H1 (cell line): ENCODE data around the gene SOX13. TPM values are rescaled to one million over a fixed set of nuclear protein-coding genes. Genes with fewer than 3 reads are reported as not detected.

ENCODE experiments used
- CTCF ChIA-PET: fragments of 300-600 bp; sonication (Branson Sonifier 250); formaldehyde crosslinking; loops from one replicate; lab custom pipeline; 2021; ENCODE audit not compliant: partially characterized antibody; lab: Charles Lee
- POLR2A ChIA-PET: fragments of 300-600 bp; sonication (Branson Sonifier 250); formaldehyde crosslinking; loops from one replicate; lab custom pipeline; 2021; ENCODE audit warnings: inconsistent platforms; ENCODE audit not compliant: partially characterized antibody; lab: Charles Lee
- DNase-seq, 2 experiments: peaks; one replicate each; pipeline versions ENCODE4 v3.0.0 to v3.0.0-alpha.2; 2010 to 2022; ENCODE audit warnings: low spot score in 2 of 2, low read depth in 1 of 2, mixed read lengths in 1 of 2
- FAIRE-seq: peaks from 2 replicates; lab custom pipeline; 2011; peaks lifted over from hg19 to GRCh38; lab: Jason Lieb, UNC
- H2AFZ ChIP-seq: 2 replicates; pipeline ENCODE4 v1.8.1; 2012; ENCODE audit warnings: low read length, inconsistent platforms
- H2AK5ac ChIP-seq: 2 replicates; pipeline ENCODE4 v1.6.1; 2013; ENCODE audit warnings: low read depth, low read length
- H2BK120ac ChIP-seq: replicated peaks from 2 replicates; pipeline ENCODE3; 2013; ENCODE audit warnings: low read depth, low read length, inconsistent platforms
- H2BK12ac ChIP-seq: 2 replicates; pipeline ENCODE4 v1.6.1; 2013; ENCODE audit warnings: low read depth, low read length
- H2BK15ac ChIP-seq: 2 replicates; pipeline ENCODE4 v1.6.1; 2013; ENCODE audit warnings: low read length
- H2BK20ac ChIP-seq: 2 replicates; pipeline ENCODE4 v1.6.1; 2013; ENCODE audit warnings: low read length
- H2BK5ac ChIP-seq: 2 replicates; pipeline ENCODE4 v1.6.1; 2013; ENCODE audit warnings: low read depth, low read length
- H3K14ac ChIP-seq: 2 replicates; pipeline ENCODE4 v1.6.1; 2013; ENCODE audit warnings: inconsistent platforms; ENCODE audit not compliant: insufficient read length
- H3K18ac ChIP-seq: 2 replicates; pipeline ENCODE4 v1.6.1; 2013; ENCODE audit warnings: low read length; ENCODE audit errors: extremely low read depth
- H3K23ac ChIP-seq: 2 replicates; pipeline ENCODE4 v1.6.1; 2013; ENCODE audit warnings: inconsistent platforms; ENCODE audit not compliant: insufficient read length
- H3K23me2 ChIP-seq: 2 replicates; pipeline ENCODE4 v1.6.1; 2013; ENCODE audit warnings: low read depth, low read length
- H3K27ac ChIP-seq: 2 replicates; pipeline ENCODE4 v1.6.1; 2011; ENCODE audit warnings: low read depth, low read length, inconsistent platforms
- H3K27me3 ChIP-seq, 4 experiments: replicated peaks in 1 of 4; 1 replicate in 1 of 4; 2 replicates in 3 of 4; pipeline versions ENCODE4 v1.6.1 to v1.8.1; 2011 to 2013; ENCODE audit warnings: low read length in 3 of 4, mild to moderate bottlenecking in 3 of 4, inconsistent platforms in 2 of 4, mixed read lengths in 2 of 4, moderate library complexity in 1 of 4; ENCODE audit not compliant: control insufficient read depth in 3 of 4, insufficient read depth in 3 of 4; ENCODE audit errors: extremely low read depth in 1 of 4
- H3K36me3 ChIP-seq, 4 experiments: 2 replicates each; pipeline versions ENCODE4 v1.6.1 to v1.8.1; 2011 to 2013; ENCODE audit warnings: mild to moderate bottlenecking in 4 of 4, low read length in 3 of 4, moderate library complexity in 2 of 4, control low read depth in 1 of 4, inconsistent platforms in 1 of 4; ENCODE audit not compliant: insufficient read depth in 4 of 4, control insufficient read depth in 2 of 4
- H3K4ac ChIP-seq: replicated peaks from 2 replicates; pipeline ENCODE3; 2013; ENCODE audit warnings: low read length, low read depth, mixed read lengths, inconsistent platforms; ENCODE audit not compliant: insufficient read length
- H3K4me1 ChIP-seq, 4 experiments: replicated peaks in 1 of 4; 1 replicate in 1 of 4; 2 replicates in 3 of 4; pipeline versions ENCODE4 v1.6.1 to v1.8.1; 2011 to 2013; ENCODE audit warnings: low read length in 3 of 4, inconsistent platforms in 2 of 4, mixed read lengths in 1 of 4; ENCODE audit not compliant: insufficient read depth in 4 of 4, control insufficient read depth in 3 of 4
- H3K4me2 ChIP-seq, 2 experiments: 2 replicates each; pipeline versions ENCODE4 v1.6.1 to v1.8.1; 2011 to 2013; ENCODE audit warnings: low read depth in 2 of 2, low read length in 2 of 2, control low read depth in 1 of 2, inconsistent platforms in 1 of 2, mild to moderate bottlenecking in 1 of 2; ENCODE audit not compliant: insufficient read depth in 1 of 2
- H3K4me3 ChIP-seq, 4 experiments: fragments of 200-600, 300-600 bp in 1 of 4; sonication (generic), shearing (Covaris generic), sonication (Bioruptor Twin) in 1 of 4; 2 replicates each; pipeline versions ENCODE4 v1.5.1 to v1.8.1; 2011 to 2016; ENCODE audit warnings: low read length in 4 of 4, low read depth in 3 of 4, control low read depth in 2 of 4, inconsistent platforms in 2 of 4, mild to moderate bottlenecking in 2 of 4, mixed read lengths in 1 of 4, moderate library complexity in 1 of 4; ENCODE audit not compliant: insufficient read depth in 2 of 4; ENCODE audit errors: extremely low read depth in 1 of 4
- H3K56ac ChIP-seq: replicated peaks from 2 replicates; pipeline ENCODE3; 2013; ENCODE audit warnings: low read depth, mild to moderate bottlenecking, mixed read lengths, low read length, inconsistent platforms; ENCODE audit not compliant: insufficient read length
- H3K79me1 ChIP-seq: 2 replicates; pipeline ENCODE4 v1.6.1; 2013; ENCODE audit warnings: low read depth, low read length, control low read depth
- H3K79me2 ChIP-seq, 2 experiments: 2 replicates each; pipeline versions ENCODE4 v1.6.1 to v1.8.1; 2012 to 2013; ENCODE audit warnings: low read length in 2 of 2, mild to moderate bottlenecking in 2 of 2, inconsistent platforms in 1 of 2; ENCODE audit not compliant: insufficient read depth in 2 of 2, control insufficient read depth in 1 of 2
- H3K9ac ChIP-seq, 4 experiments: replicated peaks in 1 of 4; 1 replicate in 1 of 4; 2 replicates in 3 of 4; pipeline versions ENCODE4 v1.6.1 to v1.8.1; 2011 to 2013; ENCODE audit warnings: low read depth in 3 of 4, low read length in 3 of 4, control low read depth in 2 of 4, mild to moderate bottlenecking in 2 of 4, moderate library complexity in 2 of 4, inconsistent platforms in 1 of 4; ENCODE audit errors: extremely low read depth in 1 of 4
- H3K9me3 ChIP-seq, 2 experiments: 2 replicates each; pipeline versions ENCODE4 v1.6.1 to v1.8.1; 2012 to 2013; ENCODE audit warnings: mild to moderate bottlenecking in 2 of 2, moderate library complexity in 2 of 2, control low read depth in 1 of 2, inconsistent platforms in 1 of 2, low read depth in 1 of 2, low read length in 1 of 2, mixed read lengths in 1 of 2; ENCODE audit not compliant: insufficient read depth in 2 of 2
- H4K20me1 ChIP-seq, 2 experiments: replicated peaks in 1 of 2; 2 replicates each; pipeline versions ENCODE3 to v1.8.1; 2011 to 2013; ENCODE audit warnings: inconsistent platforms in 2 of 2, low read length in 2 of 2, mild to moderate bottlenecking in 1 of 2; ENCODE audit not compliant: insufficient read depth in 2 of 2, control insufficient read depth in 1 of 2
- H4K5ac ChIP-seq: 2 replicates; pipeline ENCODE4 v1.6.1; 2013; ENCODE audit warnings: low read length, low read depth, mixed read lengths, inconsistent platforms; ENCODE audit not compliant: insufficient read length
- H4K8ac ChIP-seq: 2 replicates; pipeline ENCODE4 v1.8.0; 2013; ENCODE audit warnings: mild to moderate bottlenecking, moderate library complexity, low read length, inconsistent platforms; ENCODE audit not compliant: insufficient read depth; ENCODE audit errors: extremely low read depth
- H4K91ac ChIP-seq: replicated peaks from 2 replicates; pipeline ENCODE3; 2013; ENCODE audit warnings: low read length, mixed read lengths, inconsistent platforms; ENCODE audit not compliant: insufficient read length
- ATF3 ChIP-seq: IDR thresholded peaks from 2 replicates; pipeline ENCODE4 v1.6.1; 2011; ENCODE audit warnings: low read depth, mild to moderate bottlenecking, low read length; ENCODE audit not compliant: insufficient read depth
- CHD1 ChIP-seq: IDR thresholded peaks from 2 replicates; pipeline ENCODE4 v1.6.1; 2012; ENCODE audit warnings: low read depth, low read length, improper control_type of control experiment
- EP300 ChIP-seq, 2 experiments: IDR thresholded peaks; 1 replicate in 1 of 2; 2 replicates in 1 of 2; pipeline ENCODE4 v1.6.1; 2011 to 2012; ENCODE audit warnings: low read depth in 2 of 2, low read length in 2 of 2, mild to moderate bottlenecking in 2 of 2, borderline replicate concordance in 1 of 2, inconsistent platforms in 1 of 2, moderate library complexity in 1 of 2
- RNF2 ChIP-seq: fragments of 200-900, 300-1000 bp; sonication (generic); IDR thresholded peaks from 2 replicates; pipeline ENCODE4 v1.7.1; 2016; ENCODE audit warnings: borderline replicate concordance, low read depth, mild to moderate bottlenecking, antibody characterized with exemption, low read length; ENCODE audit not compliant: poor library complexity, severe bottlenecking; ENCODE audit errors: missing control alignments
- SAP30 ChIP-seq: fragments of 300-600 bp; sonication (generic); IDR thresholded peaks from 2 replicates; pipeline ENCODE4 v1.7.1; 2012; ENCODE audit warnings: low read length, moderate library complexity, mild to moderate bottlenecking, inconsistent platforms; ENCODE audit not compliant: insufficient read depth, insufficient replicate concordance
- SP4 ChIP-seq: IDR thresholded peaks from 2 replicates; pipeline ENCODE4 v1.6.1; 2012; ENCODE audit warnings: low read length, inconsistent platforms
- SRF ChIP-seq: IDR thresholded peaks from 2 replicates; pipeline ENCODE4 v1.6.1; 2011; ENCODE audit warnings: mild to moderate bottlenecking, low read depth, low read length, moderate library complexity
- TAF7 ChIP-seq: optimal IDR thresholded peaks from 2 replicates; pipeline ENCODE3; 2011; ENCODE audit warnings: low read depth, mild to moderate bottlenecking, inconsistent platforms, low read length, moderate library complexity, borderline replicate concordance
- whole genome bisulfite sequencing, 2 experiments: shearing (Covaris generic) in 1 of 2; methylation state at CpG; one replicate each; pipeline versions ENCODE4 v1.1.6 to v1.1.7; 2013 to 2015; ENCODE audit warnings: low lambda C conversion rate in 2 of 2, mixed read lengths in 2 of 2, inconsistent platforms in 1 of 2, low coverage in 1 of 2, missing lambda C conversion rate in 1 of 2; ENCODE audit not compliant: insufficient replicate concordance in 2 of 2, insufficient coverage in 1 of 2, insufficient read length in 1 of 2; ENCODE audit errors: extremely low coverage in 1 of 2, missing lambda C conversion rate in 1 of 2; 5-methylcytosine and 5-hydroxymethylcytosine counted together
- polyA plus RNA-seq, 7 experiments: library from polyadenylated mRNA; depleted of rRNA in 3 of 7; stranded (reverse) in 5 of 7; unstranded in 2 of 7; fragments of >200 nt in 5 of 7; fragments of 200-250 nt in 2 of 7; gene quantifications; 1 replicate in 5 of 7; 2 replicates in 1 of 7; 4 replicates in 1 of 7; pipeline versions ENCODE4 v1.2.1 to v1.2.3, GENCODE V29; 2011 to 2013; ENCODE audit warnings: missing spikeins in 2 of 7, mixed read lengths in 2 of 7
- total RNA-seq: library from RNA; stranded (reverse); fragmentation: NEBNext Ultra II Directional; extraction: Animal tissue kit (Norgen Biotek cat#: 25700); gene quantifications from 2 replicates; pipeline ENCODE4 v1.2.1, GENCODE V29; 2021
- TF ChIP-seq, protein P1 (sequence below), 3 experiments: IDR thresholded peaks; 1 replicate in 2 of 3; 2 replicates in 1 of 3; pipeline versions ENCODE4 v1.5.1 to v1.6.1; 2011; ENCODE audit warnings: low read length in 3 of 3, mild to moderate bottlenecking in 3 of 3, inconsistent platforms in 2 of 3, low read depth in 1 of 3, moderate library complexity in 1 of 3; ENCODE audit not compliant: insufficient read depth in 1 of 3; ENCODE audit errors: control extremely low read depth in 1 of 3

Gene SOX13
- total and polyA plus RNA-seq, 2 of the 8 experiments (the other 6 are each of a cell fraction or from before 2014, with no cell fraction given) = 113 to 173 TPM

DNA sequence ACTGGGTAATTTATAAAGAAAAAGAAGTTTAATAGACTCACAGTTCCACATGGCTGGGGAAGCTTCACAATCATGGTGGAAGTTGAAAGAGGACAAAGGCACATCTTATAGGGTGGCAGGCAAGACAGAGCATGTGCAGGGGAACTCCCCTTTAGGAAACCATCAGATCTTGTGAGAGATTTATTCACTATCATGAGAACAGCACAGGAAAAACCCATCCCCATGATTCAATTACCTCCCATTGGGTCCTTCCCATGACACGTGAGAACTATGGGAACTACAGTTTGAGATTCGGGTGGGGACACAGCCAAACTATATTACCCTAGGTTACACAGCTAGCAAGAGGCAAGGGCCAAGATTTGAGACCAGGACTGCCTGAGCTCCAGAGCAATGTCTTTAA lies 30.4 kb upstream of the SOX13 start:
- no peak overlapping the region for H2BK12ac ChIP-seq
- no peak overlapping the region for H3K18ac ChIP-seq
- no peak overlapping the region for H2BK20ac ChIP-seq
- no peak overlapping the region for H4K5ac ChIP-seq
- no peak for FAIRE-seq
- no peak overlapping the region for H4K91ac ChIP-seq
- H3K27me3 ChIP-seq = no peaks in the 10 kb centered on the region
- no peaks in the 10 kb centered on the region for H4K20me1 ChIP-seq
- CTCF ChIA-PET = interaction anchor here (0.9 kb wide), 1 partner anchor 74 kb away, joined by 3 read pairs; no protein-coding TSS in a partner anchor
- H3K27ac ChIP-seq = no peak overlapping the region
- POLR2A ChIA-PET = interaction anchor here (1.2 kb wide), 1 partner anchor 173 kb away, joined by 3 read pairs; no protein-coding TSS in a partner anchor
- no peak overlapping the region for H2BK120ac ChIP-seq
- H3K4me3 ChIP-seq = no peak overlapping the region
- no peaks in the 10 kb centered on the region for H3K79me2 ChIP-seq
- H3K4me2 ChIP-seq = no peak overlapping the region
- H3K4ac ChIP-seq = no peak overlapping the region
- no peaks in the 10 kb centered on the region for H3K9me3 ChIP-seq
- 90% methylated on average over 2 of the region's 2 CpGs; no CpG with 5 or more reads in 1 of the 2 experiments for WGBS, 2 experiments
- H2AFZ ChIP-seq = no peak overlapping the region
- H3K56ac ChIP-seq = no peak overlapping the region
- no peak overlapping the region for H3K23ac ChIP-seq
- H4K8ac ChIP-seq = no peak overlapping the region
- DNase-seq = no peak
- no peaks in the 10 kb centered on the region for H3K79me1 ChIP-seq
- no peak overlapping the region for H2AK5ac ChIP-seq
- H3K14ac ChIP-seq = no peak overlapping the region
- H3K4me1 ChIP-seq = peaks cover 0 to 3% (median 2%) of the 10 kb centered on the region in 4 experiments; a peak in 2 of 7 replicates
- H2BK15ac ChIP-seq = no peak overlapping the region
- no peaks in the 10 kb centered on the region for H3K36me3 ChIP-seq
- no peak overlapping the region for H2BK5ac ChIP-seq
- no peaks in the 10 kb centered on the region for H3K23me2 ChIP-seq
- H3K9ac ChIP-seq = no peak overlapping the region
- TF ChIP-seq RNF2 (no peak), SAP30 (no peak), TAF7 (no peak), SRF (no peak), SP4 (no peak), ATF3 (no peak), CHD1 (no peak), EP300 (IDR thresholded peaks at IDR 0.05; ENCODE audit: borderline replicate concordance in 1 of 2, low read depth in 2 of 2, low read length in 2 of 2) (no peak)
- TF ChIP-seq, protein P1, sequence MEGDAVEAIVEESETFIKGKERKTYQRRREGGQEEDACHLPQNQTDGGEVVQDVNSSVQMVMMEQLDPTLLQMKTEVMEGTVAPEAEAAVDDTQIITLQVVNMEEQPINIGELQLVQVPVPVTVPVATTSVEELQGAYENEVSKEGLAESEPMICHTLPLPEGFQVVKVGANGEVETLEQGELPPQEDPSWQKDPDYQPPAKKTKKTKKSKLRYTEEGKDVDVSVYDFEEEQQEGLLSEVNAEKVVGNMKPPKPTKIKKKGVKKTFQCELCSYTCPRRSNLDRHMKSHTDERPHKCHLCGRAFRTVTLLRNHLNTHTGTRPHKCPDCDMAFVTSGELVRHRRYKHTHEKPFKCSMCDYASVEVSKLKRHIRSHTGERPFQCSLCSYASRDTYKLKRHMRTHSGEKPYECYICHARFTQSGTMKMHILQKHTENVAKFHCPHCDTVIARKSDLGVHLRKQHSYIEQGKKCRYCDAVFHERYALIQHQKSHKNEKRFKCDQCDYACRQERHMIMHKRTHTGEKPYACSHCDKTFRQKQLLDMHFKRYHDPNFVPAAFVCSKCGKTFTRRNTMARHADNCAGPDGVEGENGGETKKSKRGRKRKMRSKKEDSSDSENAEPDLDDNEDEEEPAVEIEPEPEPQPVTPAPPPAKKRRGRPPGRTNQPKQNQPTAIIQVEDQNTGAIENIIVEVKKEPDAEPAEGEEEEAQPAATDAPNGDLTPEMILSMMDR (IDR thresholded peaks at IDR 0.05; ENCODE audit: control extremely low read depth in 1 of 3, insufficient read depth in 1 of 3, low read depth in 1 of 3, low read length in 3 of 3) = no peak
